Activated CD8-positive, alpha-beta memory T cell treated with anti-CD3 and anti-CD28 coated beads for 1 hour (primary cell): ENCODE data around the gene HARS2.
A peak's percentile ranks its signal among the peaks of the same experiment; 100 is the strongest.
"Not testable (repeated sequence)": the region's sequence is repeated elsewhere in the genome, so short reads cannot be mapped to it uniquely, and the experiment has no call there.

Source experiments
- DNase-seq, 2 donors: peaks; one replicate each; pipeline ENCODE4 v3.0.0-alpha.2; 2020; ENCODE audit warnings: low read depth in 1 of 2; ENCODE audit errors: extremely low read depth in 1 of 2

Gene HARS2

DNA sequence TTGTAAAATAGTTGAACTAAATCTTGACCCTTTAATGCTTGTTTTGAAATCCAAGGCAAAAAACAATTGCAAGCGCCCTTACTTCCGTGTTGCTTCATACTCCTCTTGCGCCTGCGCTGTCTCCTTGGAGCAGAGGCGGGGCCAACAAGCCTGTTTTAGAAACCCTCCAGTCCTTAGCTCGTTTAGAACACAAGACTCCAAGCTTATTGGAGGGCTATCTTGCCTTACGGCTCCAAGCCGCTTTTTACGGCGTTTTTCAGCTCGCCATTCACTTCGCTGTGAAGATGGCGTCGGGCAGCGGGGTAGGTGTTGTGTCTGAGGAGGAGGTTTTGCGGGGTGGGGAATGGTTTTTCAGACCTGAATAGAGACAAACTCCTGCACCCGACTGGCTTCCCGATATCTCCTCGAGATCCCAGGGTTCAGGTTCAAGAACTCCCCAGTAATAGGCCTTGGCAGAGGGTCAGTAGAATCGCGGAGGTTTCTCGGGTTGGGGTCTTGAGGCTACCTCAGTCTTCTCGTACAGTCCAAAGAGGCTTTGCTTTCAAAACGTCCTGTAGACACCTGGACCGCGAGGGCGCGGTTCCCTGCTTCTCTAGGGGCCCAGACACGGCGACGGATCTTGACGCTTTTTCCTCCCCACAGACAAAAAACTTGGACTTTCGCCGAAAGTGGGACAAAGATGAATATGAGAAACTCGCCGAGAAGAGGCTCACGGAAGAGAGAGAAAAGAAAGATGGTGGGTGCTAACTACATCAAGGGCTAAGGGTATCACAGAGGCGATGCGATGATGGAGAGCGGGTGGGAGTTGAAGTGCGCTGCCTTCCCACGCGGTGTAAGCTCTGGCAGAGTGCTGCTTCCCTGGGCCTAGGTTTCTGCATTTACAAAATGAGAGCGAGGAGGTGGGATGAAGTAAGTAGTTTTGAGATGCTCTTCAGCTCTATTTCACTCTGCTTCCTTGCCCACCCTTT lies 9.2 kb downstream of the HARS2 start, which contains the start of gene ZMAT2:
TSS of gene ZMAT2 (plus strand) at position 271 of the 968 bp plus-strand sequence. CDS start at position 285, 14 bp downstream.
- DNase-seq, result peak; percentile 87

DNA sequence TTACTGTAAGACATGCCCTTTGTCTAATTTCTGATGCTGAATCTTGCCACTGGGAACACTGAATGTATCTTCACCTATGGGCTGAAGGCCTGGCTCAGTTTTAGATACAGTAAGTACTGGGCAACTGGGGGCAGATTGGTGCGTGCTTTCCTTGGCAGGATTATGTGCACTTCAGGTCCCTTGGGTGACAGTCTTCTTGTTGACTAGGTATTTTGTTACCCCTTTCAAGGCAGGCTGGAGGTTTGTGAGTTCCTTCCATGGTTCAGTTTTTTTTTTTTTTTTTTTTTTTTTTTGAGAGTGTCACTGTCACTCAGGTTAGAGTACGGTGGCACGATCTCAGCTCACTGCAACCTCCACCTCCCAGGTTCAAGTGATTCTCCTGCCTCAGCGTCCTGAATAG lies 16.6 kb downstream of the HARS2 start:
- DNase-seq, result no peak

DNA sequence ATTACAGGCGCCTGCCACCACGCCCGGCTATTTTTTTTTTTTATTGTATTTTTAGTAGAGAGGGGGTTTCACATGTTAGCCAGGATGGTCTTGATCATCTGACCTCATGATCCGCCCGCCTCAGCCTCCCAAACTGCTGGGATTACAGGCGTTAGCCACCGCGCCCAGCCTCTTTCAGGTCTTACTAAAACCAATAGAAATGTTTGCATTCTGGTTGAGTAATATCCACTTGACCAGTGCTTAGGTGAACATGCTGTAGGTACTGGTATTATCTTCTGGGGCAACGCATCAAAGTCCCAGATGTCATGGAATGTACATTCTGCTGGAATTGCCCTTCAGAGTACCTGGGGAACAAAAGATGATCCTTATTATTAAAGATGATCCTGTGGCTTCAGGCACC lies 17.5 kb downstream of the HARS2 start:
- not testable (repeated sequence) for DNase-seq

DNA sequence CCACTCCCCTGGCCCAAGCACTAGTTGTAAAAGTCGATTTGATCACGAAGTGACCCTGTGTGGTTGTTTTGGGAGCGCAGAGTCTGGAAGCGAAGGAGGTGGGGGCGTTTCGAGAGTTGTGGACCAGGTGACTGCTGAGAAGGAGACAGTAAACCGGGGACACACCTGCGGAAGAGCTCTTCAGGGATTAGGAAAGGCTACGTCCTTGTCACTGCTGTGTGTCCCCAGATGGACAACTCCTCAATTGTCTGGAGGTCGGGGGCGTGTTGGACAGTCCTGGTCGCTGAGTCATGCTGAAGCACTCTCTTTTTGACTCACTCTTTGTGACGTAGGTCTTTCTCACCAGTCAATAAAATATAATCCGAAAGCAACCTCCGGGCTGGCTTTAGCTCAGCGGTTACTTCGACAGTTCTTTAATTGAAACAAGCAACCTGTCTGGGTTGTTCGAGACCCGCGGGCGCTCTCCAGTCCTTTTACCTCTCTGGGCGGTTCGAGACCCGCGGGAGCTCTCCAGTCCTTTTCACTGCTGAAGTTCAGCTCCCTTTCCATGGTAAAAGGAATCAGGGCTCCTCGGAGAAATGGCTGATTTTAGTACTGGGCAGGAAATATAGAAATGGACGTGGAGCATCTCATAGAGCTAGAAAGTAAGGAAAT lies 19.8 kb downstream of the HARS2 start:
- peak; percentile 71 to 72 for DNase-seq

DNA sequence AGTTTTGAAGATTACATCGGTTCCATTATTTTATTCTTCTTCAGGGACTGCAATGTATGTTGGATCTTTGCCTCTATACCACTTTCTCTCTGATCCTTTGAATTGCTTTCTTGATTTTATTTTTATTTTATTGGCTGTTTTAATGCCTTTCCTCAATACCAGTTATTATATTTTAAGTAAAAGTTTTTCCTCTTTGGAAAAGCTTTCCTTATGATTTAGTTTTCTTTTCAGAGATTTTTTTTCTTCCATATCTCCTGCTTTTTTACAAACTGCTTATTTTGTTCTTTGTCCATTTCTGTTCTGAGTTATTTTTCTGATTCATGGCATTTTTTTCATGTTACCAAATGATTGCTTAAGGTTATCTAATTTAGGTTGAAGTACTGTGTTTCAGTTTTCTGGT lies 20.5 kb downstream of the HARS2 start:
- no peak for DNase-seq

DNA sequence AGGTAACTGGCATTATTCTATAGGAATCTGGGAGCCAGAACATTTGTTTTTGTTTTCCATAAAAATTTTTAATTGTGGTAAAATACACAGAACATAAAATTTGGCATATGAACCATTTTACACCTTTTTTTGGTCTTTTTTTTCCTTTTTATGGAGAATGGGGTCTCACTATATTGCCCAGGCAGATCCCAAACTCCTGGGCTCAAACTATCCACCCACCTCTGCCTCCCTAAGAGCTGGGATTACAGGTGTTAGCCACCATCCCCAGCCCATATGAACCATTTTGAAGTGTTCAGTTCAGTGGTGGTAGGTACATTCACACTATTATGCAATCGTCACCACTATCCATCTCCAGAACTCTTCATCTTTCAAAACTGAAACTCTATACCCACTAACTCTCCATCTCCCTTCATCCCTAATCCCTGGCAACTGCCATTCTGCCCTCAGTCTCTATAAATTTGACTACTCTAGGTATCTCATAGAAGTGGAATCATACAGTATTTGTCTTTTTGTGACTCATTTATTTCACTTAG lies 22.4 kb downstream of the HARS2 start:
- DNase-seq, result no peak

DNA sequence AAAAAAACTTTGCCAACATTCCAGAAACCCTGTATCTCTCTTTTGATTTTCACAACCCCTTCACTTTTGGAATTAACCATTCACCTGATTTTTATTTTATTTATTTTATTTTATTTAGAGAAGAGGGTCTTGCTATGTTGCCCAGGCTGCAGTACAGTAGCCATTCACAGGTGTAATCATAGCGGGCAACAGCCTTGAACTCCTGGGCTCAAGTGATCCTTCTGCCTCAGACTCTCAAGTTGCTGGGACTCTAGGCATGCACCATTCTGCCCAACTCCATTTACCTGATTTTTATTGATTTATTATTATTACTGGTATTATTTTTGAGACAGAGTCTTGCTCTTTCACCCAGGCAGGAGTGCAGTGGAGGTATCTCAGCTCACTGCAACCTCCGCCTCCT lies 25.0 kb downstream of the HARS2 start:
- DNase-seq, result not testable (repeated sequence)

DNA sequence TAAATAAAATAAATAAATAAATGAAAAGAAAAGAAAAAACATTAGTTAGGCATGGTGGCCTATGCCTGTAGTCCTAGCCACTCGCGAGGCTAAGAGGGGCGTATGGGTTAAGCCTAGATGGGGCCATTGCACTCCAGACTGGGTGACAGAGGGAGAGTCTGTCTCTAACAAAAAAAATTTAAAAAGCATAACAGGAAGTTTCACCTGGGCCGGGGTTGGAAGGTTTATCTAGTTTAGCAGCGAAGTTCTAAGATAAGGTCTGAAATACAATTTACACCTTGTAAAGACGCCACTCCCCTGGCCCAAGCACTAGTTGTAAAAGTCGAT lies 27.0 kb downstream of the HARS2 start:
- DNase-seq, result no peak

DNA sequence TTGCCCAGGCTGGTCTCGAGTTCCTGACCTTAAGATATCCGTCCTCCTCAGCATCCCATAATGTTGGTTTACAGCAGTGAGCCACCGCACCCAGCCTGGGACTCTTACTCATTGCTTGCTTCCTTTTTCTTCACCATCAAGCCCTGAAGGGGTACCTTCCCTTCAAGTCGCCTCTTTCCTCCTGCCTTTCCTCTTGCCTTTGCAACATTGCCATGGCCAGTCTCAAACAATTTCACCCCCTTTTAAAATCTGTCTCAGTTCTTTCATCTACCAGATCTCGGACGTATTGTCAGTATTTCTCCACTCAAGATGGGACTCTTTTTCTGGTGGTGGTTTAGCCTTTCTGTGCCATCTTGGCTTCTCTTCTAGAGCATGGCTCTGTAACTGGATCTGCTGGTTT lies 29.5 kb downstream of the HARS2 start:
- not testable (repeated sequence) for DNase-seq

DNA sequence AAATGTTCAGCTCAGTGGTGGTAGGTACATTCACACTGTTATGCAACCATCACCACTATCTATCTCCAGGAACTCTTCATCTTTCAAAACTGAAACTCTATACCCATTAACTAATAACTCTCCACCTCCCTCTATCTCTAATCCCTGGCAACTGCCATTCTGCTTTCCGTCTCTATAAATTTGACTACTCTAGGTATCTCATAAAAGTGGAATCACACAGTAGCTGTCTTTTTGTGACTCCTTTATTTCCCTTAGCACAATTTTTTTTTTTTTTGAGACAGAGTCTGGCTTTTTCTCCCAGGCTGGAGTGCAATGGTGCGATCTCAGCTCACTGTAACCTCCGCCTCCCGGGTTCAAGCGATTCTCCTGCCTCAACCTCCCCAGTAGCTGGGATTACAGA lies 30.1 kb downstream of the HARS2 start:
- not testable (repeated sequence) for DNase-seq

DNA sequence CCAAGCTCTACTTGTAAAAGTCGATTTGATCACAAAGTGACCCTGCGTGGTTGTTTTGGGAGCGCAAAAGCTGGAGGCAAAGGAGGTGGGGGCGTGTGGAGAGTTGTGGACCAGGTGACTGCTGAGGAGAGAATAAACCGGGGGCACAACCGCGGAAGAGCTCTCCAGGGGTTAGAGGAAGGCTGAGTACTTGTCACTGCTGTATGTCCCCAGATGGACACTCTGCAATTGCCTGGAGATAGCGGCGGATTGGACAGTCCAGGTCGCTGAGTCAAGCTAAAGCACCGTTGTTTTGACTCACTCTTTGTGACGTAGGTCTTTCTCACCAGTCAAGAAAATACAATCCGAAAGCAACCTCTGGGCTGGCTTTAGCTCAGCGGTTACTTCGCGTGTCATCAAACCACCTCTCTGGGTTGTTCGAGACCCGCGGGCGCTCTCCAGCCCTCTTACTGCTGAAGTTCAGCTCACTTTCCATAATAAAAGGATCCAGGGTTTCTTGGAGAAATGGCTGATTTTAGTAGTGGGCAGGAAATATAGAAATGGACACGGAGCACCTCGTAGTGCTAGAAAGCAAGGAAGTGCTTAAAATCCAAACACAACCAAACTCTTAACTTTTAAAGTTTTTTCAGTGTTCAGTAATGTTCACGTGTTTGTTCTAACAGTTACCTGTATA lies 34.7 kb downstream of the HARS2 start:
- peak; percentile 17 to 18 for DNase-seq

DNA sequence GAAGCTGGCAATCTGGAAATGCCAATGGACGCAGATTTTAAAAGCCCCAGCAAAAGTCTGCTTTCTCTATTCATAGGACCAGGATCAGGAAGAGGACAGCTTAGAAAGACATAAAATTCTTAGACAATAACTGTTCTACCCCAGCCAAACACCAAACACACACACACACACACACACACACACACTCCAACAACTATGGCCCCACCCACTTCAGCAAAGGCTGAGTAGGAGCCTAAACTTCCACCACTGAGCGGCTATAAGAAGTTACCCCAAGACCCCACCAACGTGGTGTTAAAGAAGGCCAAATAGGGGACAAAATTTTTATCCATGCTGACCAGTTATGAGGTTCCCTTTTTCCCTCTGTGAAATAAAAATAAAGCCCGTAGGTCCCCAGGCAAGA lies 41.8 kb downstream of the HARS2 start:
- DNase-seq, result no peak

DNA sequence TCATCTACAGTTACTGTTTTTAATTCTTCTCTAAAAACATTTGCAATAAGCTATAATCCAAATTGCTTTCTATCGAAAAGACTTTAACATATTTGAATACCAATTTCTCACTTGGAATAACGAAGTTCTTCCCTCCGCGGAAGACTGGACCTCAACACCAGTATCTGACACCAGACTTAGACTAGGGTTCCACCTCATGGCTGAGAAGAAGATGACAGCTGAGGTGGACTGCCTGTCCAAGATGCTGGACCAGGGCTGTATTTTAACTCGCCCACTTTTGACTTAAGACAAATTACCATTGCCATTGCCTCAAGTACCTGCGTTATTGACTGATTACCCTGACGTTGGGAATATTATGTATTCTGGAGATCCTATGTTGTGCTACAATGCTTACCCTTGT lies 43.1 kb downstream of the HARS2 start:
- DNase-seq, result no peak

DNA sequence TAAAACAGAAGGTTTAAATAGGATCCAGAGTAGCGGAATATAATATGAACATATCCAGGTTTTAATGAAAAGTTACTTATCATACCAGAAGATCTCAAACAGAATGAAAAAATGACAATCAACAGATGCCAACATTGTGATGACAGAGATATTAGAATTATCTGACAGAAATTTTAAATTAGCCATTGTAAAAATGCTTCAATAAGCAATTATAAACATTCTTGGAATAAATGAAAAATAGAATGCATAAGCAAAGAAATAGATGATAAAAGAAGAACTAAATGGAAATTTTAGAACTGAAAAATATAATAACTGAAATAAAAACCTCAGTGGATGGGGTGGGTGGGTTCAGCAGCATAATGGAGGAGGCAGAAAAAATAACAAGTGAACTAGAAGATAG lies 46.2 kb downstream of the HARS2 start:
- no peak for DNase-seq

DNA sequence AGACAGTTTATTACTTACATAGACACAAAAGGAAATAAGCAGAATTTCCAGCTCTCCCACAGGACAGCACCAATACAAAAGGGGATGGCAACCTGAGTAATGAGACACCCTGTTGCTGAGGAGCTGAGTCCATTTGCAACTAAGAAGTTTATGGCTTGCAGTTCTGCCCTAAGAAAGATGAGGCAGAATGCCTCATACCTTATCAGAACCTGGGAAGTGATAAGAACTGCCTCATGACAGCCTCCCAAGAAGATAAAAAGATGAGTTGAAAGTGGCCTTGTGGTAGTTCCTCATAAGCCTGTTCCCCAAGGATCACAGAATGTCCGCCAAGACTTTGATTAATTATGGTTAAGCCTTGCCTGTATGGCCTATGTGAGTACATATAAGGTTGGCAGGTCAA lies 50.7 kb downstream of the HARS2 start:
- DNase-seq, result no peak
